ENCODE data around the gene PAOX.
"Not testable (repeated sequence)": the region's sequence is repeated elsewhere in the genome, so short reads cannot be mapped to it uniquely, and the experiment has no call there.

Gene PAOX

DNA sequence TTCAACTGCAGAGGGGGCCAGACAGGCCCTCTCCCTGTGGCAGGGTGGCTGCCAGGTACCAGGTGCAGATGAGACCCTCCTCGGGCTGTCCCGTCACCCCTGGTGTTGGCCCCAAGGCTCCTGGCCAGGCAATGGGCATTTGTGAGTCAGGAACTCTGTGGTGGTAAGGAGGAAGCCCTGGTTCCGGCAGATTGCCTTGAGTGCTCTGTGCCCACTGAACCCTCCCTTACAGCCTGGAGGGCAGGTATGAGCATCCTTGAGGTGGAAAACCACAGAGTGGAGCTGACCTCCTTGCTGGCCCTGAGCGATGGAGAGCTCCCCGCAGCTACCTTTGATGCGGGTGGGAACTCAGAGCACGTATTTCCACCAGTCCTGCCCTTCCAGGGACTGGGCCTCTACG is 2.0 kb downstream of the PAOX start:
- H3K9me3 Mint-ChIP-seq, result no peaks in the 10 kb centered on the region
- H3K4me1 Mint-ChIP-seq (ENCODE audit: low read depth), result peaks cover 2% of the 10 kb centered on the region
- peak overlapping the region; percentile 62 for H3K4me3 Mint-ChIP-seq
- no peak overlapping the region for H3K27ac Mint-ChIP-seq
- H3K36me3 Mint-ChIP-seq (ENCODE audit: low read depth), result no peaks in the 10 kb centered on the region
- no peaks in the 10 kb centered on the region for H3K27me3 Mint-ChIP-seq (ENCODE audit: low read depth)

DNA sequence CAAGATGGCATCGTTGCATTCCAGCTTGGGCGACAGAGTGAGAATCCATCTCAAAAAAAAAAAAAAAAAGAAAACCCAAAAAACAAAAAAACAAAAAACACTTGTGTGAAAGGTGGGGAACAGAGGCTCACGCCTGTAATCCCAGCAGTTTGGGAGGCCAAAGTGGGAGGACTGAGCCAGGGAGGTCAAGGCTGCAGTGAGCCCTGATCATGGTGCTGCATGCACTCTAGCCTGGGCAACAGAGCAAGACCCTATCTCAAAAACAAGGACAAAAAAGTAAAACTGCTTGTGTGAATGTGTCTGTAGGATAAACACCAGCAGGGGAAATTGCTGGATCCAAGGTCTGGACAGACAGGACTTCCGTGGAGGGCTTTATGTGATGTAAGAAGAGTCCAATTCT is 4.5 kb downstream of the PAOX start:
- no peak overlapping the region for H3K27ac Mint-ChIP-seq
- no peaks in the 10 kb centered on the region for H3K9me3 Mint-ChIP-seq
- H3K36me3 Mint-ChIP-seq (ENCODE audit: low read depth), result peaks cover 4% of the 10 kb centered on the region
- H3K4me1 Mint-ChIP-seq (ENCODE audit: low read depth), result peaks cover 7% of the 10 kb centered on the region
- H3K27me3 Mint-ChIP-seq (ENCODE audit: low read depth), result no peaks in the 10 kb centered on the region
- H3K4me3 Mint-ChIP-seq, result no peak overlapping the region

DNA sequence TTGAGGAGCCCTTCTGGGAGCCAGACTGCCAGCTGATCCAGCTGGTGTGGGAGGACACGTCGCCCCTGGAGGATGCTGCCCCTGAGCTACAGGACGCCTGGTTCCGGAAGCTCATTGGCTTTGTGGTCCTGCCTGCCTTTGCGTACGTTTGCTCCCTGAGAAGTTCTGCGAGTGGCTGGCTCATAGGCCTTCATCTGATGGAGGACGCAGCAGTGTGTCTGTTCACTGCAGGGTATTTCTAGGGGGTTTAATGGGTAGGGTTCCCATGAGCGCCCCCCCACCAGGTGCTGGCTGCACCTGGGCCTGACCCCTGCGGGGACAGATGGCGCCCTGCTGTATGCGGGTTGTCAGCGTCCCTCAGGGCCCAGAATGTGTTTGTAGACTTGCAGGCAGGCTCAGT is 5.0 kb downstream of the PAOX start:
- H3K36me3 Mint-ChIP-seq (ENCODE audit: low read depth), result peaks cover 4% of the 10 kb centered on the region
- H3K27ac Mint-ChIP-seq, result no peak overlapping the region
- no peaks in the 10 kb centered on the region for H3K27me3 Mint-ChIP-seq (ENCODE audit: low read depth)
- H3K9me3 Mint-ChIP-seq, result no peaks in the 10 kb centered on the region
- peaks cover 12% of the 10 kb centered on the region for H3K4me1 Mint-ChIP-seq (ENCODE audit: low read depth)
- H3K4me3 Mint-ChIP-seq, result no peak overlapping the region

DNA sequence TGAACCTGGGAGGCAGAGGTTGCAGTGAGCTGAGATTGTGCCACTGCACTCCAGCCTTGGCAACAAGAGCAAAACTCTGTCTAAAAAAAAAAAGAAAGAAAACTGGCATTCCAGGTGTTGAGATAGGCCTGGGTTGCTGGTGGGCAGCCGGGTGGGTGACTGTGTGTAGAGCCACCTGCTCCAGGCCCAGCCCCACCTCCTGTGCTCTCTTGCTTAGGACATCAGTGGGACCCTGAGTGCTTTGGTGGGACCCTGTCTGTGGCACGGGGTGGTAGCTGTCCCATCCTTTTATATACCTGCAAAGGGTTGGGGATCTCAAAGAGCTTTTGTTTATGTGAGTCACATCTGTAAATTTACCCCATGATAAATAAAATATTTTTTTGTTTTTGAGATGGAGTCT is 6.2 kb downstream of the PAOX start:
- H3K4me3 Mint-ChIP-seq, result no peak overlapping the region
- peaks cover 4% of the 10 kb centered on the region for H3K36me3 Mint-ChIP-seq (ENCODE audit: low read depth)
- H3K27me3 Mint-ChIP-seq (ENCODE audit: low read depth), result no peaks in the 10 kb centered on the region
- peaks cover 17% of the 10 kb centered on the region for H3K4me1 Mint-ChIP-seq (ENCODE audit: low read depth)
- no peaks in the 10 kb centered on the region for H3K9me3 Mint-ChIP-seq
- no peak overlapping the region for H3K27ac Mint-ChIP-seq

DNA sequence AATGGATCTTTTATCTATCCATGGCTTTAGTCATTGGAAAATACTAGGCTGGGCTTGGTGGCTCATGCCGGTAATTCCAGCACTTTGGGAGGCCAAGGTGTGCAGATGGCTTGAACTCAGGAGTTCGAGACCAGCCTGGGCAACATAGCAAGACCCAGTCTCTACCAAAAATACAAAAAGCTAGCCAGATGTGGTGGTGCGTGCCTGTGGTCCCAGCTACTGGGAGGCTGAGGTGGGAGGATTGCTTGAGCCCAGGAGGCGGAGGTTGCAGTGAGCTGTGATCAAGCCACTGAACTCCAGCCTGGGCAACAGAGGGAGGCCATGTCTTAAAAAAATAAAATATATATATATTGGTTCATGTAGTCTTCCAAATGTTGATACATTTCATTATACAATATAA is 7.9 kb downstream of the PAOX start:
- not testable (repeated sequence) for H3K27ac Mint-ChIP-seq; H3K36me3 Mint-ChIP-seq (ENCODE audit: low read depth); H3K9me3 Mint-ChIP-seq; H3K27me3 Mint-ChIP-seq (ENCODE audit: low read depth); H3K4me3 Mint-ChIP-seq
- H3K4me1 Mint-ChIP-seq (ENCODE audit: low read depth), result peaks cover 29% of the 10 kb centered on the region

DNA sequence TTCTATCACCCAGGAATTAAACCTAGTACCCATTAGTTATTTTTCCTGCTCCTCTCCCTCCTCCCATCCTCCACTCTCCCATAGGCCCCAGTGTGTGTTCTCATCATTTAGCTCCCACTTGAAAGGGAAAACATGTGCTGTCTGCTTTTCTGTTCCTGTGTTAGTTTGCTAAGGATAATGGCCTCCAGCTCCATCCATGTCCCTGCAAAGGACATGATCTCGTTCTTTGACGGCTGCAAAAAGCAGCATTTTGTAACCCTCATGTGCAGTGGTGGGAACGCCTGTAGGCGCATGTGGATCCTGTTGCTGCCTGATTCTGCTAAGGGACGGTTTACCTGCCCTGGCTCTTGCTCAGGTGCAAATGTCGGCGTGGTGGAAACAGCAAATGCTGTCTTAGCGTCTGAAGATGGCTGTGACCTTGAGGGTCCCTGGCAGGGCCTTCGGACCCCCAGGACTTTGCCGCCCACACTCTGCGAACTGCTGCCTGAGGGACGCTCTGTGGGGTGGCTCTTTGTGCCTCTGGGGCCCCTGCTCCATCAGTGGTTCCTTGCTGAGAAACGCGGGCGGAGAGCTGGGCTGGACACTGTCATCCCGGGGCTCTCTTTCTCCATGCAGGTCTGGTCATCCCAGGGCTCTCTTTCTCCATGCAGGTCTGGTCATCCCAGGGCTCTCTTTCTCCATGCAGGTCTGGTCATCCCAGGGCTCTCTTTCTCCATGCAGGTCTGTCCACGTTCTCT is 9.3 kb downstream of the PAOX start:
- Mint-ChIP-seq H3K36me3 (ENCODE audit: low read depth) (peaks cover 4% of the 10 kb centered on the region), H3K9me3 (no peaks in the 10 kb centered on the region), H3K4me1 (ENCODE audit: low read depth) (peaks cover 29% of the 10 kb centered on the region), H3K4me3 (peak overlapping the region; percentile 61), H3K27ac (peak overlapping the region; percentile 86), H3K27me3 (ENCODE audit: low read depth) (no peaks in the 10 kb centered on the region)

DNA sequence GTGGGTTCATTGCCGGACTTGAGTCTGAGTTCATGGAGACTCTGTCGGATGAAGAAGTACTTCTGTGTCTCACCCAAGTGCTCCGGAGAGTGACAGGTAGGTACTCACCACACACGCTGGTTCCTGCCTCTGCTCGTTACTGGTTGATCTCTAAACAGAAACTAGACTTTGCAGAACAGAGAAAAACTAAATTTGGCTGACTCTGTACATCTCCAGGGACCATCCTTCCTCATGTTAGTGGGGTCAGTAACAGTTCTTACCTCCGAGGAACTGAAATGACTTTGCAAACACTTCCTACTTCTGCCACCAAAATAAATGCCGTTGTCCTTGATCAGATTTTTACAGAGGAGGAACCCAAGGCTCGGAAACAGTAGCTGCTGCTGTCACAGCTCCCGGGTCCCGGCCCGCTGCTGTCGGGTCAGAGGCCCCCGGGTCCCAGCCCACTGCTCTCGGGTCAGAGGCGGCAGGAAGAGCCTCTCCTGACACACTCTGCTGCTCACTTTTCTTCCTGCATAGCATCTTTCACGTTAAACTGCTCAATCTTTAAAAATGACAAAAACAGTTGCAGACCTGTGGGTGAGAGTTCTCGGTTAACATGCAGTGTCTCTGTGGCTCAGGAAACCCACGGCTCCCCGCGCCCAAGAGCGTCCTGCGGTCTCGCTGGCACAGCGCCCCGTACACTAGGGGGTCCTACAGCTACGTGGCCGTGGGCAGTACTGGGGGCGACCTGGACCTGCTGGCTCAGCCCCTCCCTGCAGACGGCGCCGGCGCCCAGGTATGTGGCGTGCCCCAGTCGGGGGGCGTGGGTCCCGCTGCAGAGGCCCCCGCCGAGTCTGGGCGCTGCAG is 10.1 kb downstream of the PAOX start:
- H3K27me3 Mint-ChIP-seq (ENCODE audit: low read depth), result no peaks in the 10 kb centered on the region
- peaks cover 29% of the 10 kb centered on the region for H3K4me1 Mint-ChIP-seq (ENCODE audit: low read depth)
- H3K4me3 Mint-ChIP-seq, result peak overlapping the region; percentile 61
- peak overlapping the region; percentile 86 for H3K27ac Mint-ChIP-seq
- peaks cover 4% of the 10 kb centered on the region for H3K36me3 Mint-ChIP-seq (ENCODE audit: low read depth)
- H3K9me3 Mint-ChIP-seq, result no peaks in the 10 kb centered on the region

DNA sequence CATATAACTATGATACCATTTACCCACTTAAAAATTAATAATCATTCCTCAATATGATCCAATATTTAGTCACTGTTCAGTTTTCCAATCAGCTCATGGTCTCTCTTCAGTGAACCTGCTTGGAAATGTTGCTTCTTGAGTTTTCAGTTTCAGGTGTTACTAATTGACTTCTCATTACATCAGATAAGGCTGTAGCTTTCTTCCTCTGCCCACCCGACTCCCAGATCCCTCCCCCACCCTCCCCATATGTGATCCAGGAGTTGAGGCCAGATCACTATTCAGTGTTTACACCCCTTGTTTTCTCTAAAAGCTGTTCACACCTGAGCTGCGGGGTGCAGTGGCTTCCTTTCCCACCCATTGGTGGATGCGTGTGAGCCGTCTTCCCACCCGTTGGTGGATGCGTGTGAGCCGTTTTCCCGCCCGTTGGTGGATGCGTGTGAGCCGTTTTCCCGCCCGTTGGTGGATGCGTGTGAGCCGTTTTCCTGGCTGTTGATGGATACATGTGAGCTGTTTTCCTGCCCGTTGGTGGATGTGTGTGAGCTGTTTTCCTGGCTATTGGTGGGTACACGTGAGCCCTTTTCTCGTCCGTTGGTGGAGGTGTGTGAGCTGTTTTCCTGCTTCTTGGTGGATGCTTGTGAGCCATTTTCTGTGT is 11.7 kb downstream of the PAOX start:
- Mint-ChIP-seq H3K36me3 (ENCODE audit: low read depth) (peaks cover 11% of the 10 kb centered on the region), H3K9me3 (no peaks in the 10 kb centered on the region), H3K4me3 (peak overlapping the region; percentile 74), H3K27ac (peak overlapping the region; percentile 95), H3K4me1 (ENCODE audit: low read depth) (peaks cover 38% of the 10 kb centered on the region), H3K27me3 (ENCODE audit: low read depth) (no peaks in the 10 kb centered on the region)

DNA sequence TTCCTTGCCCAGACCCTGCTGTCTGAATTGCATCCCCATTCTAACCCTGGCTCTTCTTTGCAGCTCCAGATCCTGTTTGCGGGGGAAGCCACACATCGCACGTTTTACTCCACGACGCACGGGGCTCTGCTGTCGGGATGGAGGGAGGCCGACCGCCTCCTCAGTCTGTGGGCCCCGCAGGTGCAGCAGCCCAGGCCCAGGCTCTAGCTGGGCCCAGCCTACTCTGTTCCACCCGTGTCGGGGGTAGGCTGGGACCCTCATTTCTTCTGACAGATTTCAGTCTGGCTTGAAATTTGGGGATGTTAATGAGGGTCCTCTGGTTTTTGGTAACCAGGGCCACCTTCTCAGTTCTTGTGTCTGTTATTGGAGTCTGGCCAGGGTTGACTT is 12.2 kb downstream of the PAOX start:
- H3K27me3 Mint-ChIP-seq (ENCODE audit: low read depth), result no peaks in the 10 kb centered on the region
- peaks cover 10% of the 10 kb centered on the region for H3K36me3 Mint-ChIP-seq (ENCODE audit: low read depth)

DNA sequence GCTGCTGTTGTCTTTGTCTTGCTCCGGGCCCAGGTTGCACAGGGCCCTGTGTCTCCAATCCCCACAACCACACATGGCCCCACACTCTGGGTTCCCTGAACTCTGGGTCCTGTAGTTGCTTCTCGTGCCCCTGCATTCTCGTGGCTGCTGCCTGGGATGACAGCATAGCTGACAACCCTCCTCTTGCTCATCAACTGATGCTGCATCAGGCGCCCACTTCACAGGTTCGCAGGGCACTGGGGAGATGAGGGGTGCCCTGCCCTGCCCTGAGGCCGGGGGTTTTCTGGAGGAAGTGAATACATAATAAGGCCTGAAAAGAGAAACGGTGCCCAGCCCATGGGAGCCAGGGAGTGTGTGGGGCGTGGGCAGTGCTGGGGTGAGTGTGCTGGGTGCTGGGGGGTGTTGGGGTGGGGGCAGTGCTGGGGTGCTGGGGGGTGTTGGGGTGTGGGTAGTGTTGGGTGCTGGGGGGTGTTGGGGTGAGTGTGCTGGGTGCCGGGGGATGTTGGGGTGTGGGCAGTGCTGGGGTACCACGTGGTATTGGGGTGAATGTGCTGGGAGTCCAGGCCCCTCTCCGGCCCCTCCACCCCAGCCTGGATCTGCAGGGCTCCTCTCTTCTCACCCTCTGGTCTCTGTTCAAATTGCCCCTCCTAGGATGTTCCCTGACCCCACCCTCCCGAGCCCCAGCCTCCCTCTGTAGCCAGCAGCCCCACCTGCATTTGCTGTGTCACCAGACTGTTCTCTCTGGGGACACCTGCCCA is 12.9 kb downstream of the PAOX start:
- H3K27ac Mint-ChIP-seq, result peak overlapping the region; percentile 95
- no peaks in the 10 kb centered on the region for H3K9me3 Mint-ChIP-seq
- peak overlapping the region; percentile 25 for H3K4me3 Mint-ChIP-seq
- H3K36me3 Mint-ChIP-seq (ENCODE audit: low read depth), result peaks cover 11% of the 10 kb centered on the region
- H3K27me3 Mint-ChIP-seq (ENCODE audit: low read depth), result no peaks in the 10 kb centered on the region
- peaks cover 40% of the 10 kb centered on the region for H3K4me1 Mint-ChIP-seq (ENCODE audit: low read depth)

More for the DNA sequence above, 12.2 kb downstream of the PAOX start:
- Mint-ChIP-seq H3K9me3 (no peaks in the 10 kb centered on the region), H3K4me1 (ENCODE audit: low read depth) (peaks cover 39% of the 10 kb centered on the region), H3K4me3 (peak overlapping the region; percentile 55), H3K27ac (peak overlapping the region; percentile 95)

DNA sequence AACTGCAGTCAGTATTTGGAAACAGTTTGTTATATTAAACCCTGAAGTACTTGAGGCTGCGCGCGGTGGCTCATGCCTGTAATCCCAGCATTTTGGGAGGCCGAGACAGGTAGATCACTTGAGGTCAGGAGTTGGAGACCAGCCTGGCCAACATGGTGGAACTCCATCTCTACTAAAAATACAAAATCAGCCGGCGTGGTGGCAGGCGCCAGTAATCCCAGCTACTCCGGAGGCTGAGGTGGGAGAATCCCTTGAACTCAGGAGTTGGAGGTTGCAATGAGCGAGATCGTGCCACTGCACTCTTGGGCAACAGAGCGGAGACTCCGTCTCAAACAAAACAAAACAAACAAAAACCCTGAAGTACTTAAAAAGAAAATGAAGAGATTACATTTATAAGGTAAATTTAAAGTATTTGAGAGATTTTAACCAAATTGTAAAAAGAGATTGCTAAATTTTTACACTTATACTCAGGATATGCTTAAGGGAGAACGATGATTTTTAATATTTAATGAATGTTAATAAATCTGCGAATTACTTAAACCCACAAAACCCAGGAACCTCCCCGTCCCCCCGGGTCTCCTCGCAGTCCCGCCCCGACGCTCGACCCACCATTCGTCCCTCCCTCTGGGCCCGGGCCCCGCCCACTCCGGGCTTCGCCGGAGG is 14.5 kb downstream of the PAOX start:
- H3K4me1 Mint-ChIP-seq (ENCODE audit: low read depth), result peaks cover 38% of the 10 kb centered on the region
- H3K27me3 Mint-ChIP-seq (ENCODE audit: low read depth), result no peaks in the 10 kb centered on the region
- H3K27ac Mint-ChIP-seq, result peak overlapping the region; percentile 76
- H3K36me3 Mint-ChIP-seq (ENCODE audit: low read depth), result peaks cover 20% of the 10 kb centered on the region
- H3K9me3 Mint-ChIP-seq, result no peaks in the 10 kb centered on the region
- peak overlapping the region; percentile 98 for H3K4me3 Mint-ChIP-seq

DNA sequence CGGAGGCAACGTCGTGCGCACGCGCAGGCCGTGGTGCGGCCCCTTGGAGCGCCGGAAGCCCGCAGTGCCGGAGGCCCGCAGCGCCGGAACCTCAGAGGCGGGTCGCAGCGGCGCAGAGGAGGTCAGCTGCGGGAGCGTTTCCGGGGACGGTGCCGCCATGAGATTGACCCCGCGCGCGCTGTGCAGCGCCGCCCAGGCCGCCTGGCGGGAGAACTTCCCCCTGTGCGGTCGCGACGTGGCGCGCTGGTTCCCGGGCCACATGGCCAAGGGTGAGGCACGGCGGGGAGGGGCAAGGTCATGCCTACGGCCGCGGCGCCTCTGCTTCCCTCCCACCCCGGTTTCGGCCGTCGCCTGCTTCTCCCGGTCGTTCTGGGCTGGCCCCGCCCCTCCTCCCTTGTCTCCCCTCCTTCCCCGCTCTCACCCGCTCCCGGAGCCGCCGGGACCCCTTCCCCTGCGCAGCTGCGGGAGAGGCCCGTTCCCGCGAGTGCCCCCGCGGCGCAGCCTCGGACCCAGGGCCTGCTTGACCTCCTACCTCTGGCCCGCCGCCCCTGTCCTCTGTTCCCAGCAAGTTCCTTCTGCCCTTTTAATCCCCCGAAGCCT is 15.1 kb downstream of the PAOX start, which contains the start of gene MTG1:
Gene MTG1 (plus strand): TSS at position 94 of the 600 bp plus-strand sequence. CDS start 64 bp downstream, at position 158.
- Mint-ChIP-seq H3K9me3 (no peaks in the 10 kb centered on the region), H3K4me3 (peak within 1 kb of the TSS; percentile 98), H3K4me1 (ENCODE audit: low read depth) (peaks cover 32% of the 10 kb centered on the region), H3K27ac (peak within 1 kb of the TSS; percentile 97), H3K36me3 (ENCODE audit: low read depth) (peaks cover 22% of the 10 kb centered on the region), H3K27me3 (ENCODE audit: low read depth) (no peaks in the 10 kb centered on the region)

DNA sequence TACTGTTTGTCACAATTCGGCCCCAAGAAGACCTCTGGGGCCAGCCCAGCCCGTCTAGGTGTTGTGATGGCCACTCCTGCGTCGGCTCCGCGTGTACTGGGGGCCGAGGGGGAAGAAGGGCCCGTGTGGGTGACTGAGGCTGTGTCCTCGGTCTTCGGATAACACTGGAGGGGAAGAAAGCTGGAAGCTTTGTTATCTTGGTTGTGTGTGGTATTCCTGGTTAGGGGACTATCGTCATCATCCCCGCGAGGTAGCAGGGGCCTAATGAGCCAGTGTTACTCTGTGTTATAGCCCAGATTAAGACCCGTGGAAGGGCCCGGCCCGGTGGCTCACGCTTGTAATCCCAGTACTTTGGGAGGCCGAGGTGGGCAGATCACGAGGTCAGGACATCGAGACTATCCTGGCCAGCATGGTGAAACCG is 15.7 kb downstream of the PAOX start:
- Mint-ChIP-seq H3K4me3 (peak overlapping the region; percentile 98), H3K36me3 (ENCODE audit: low read depth) (peaks cover 25% of the 10 kb centered on the region), H3K4me1 (ENCODE audit: low read depth) (peaks cover 29% of the 10 kb centered on the region), H3K9me3 (no peaks in the 10 kb centered on the region), H3K27me3 (ENCODE audit: low read depth) (no peaks in the 10 kb centered on the region), H3K27ac (peak overlapping the region; percentile 97)

Data from T-helper 1 cell treated with Interleukin-12 subunit alpha and Interleukin-12 subunit beta and Interleukin-4 antibody, amounts not matched to agents 30 μg/mL and 1 μg/mL, for 36 hours (primary cell).